Transverse colon (tissue), 4 donors: ENCODE measurements around the gene CNTNAP2.

Experiments used
- POLR2AphosphoS5 ChIP-seq, 3 donors: sonication (generic); formaldehyde crosslinking; IDR thresholded peaks; one replicate each; pipeline ENCODE4 v1.6.1; 2016; ENCODE audit warnings: antibody characterized with exemption in 3 of 3
- TF ChIP-seq, protein P1 (sequence below), 5 experiments: fragments of 200-600 bp in 3 of 5; fragments of 450-650 bp in 2 of 5; sonication (generic) in 3 of 5; IDR thresholded peaks; 1 replicate in 2 of 5; 2 replicates in 3 of 5; pipeline ENCODE4 v1.5.1; 2016 to 2017; ENCODE audit warnings: antibody characterized with exemption in 5 of 5, inconsistent platforms in 3 of 5, mild to moderate bottlenecking in 2 of 5, moderate library complexity in 1 of 5

DNA sequence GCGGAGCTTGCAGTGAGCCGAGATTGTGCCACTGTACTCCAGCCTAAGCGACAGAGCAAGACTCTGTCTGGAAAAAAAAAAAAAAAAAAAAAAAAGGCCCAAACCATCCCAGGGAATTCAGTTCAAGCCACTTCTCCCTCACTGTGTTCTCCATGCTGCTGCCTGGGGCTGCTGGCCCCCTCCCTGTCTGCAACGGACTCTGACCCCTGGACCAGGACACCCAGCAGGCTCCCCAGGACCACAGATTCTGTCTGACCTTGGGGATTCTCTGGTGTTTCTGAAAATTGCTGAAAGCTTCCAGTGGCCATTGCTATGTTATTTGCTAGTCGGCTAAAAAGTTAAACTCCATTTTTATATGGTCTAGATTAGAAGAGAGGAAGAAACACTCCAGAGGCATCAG, 2212.3 kb downstream of the CNTNAP2 start:
- no peak for TF ChIP-seq POLR2AphosphoS5 (IDR thresholded peaks at IDR 0.05)
- TF ChIP-seq, protein P1, sequence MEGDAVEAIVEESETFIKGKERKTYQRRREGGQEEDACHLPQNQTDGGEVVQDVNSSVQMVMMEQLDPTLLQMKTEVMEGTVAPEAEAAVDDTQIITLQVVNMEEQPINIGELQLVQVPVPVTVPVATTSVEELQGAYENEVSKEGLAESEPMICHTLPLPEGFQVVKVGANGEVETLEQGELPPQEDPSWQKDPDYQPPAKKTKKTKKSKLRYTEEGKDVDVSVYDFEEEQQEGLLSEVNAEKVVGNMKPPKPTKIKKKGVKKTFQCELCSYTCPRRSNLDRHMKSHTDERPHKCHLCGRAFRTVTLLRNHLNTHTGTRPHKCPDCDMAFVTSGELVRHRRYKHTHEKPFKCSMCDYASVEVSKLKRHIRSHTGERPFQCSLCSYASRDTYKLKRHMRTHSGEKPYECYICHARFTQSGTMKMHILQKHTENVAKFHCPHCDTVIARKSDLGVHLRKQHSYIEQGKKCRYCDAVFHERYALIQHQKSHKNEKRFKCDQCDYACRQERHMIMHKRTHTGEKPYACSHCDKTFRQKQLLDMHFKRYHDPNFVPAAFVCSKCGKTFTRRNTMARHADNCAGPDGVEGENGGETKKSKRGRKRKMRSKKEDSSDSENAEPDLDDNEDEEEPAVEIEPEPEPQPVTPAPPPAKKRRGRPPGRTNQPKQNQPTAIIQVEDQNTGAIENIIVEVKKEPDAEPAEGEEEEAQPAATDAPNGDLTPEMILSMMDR (IDR thresholded peaks at IDR 0.05): no peak
